HS-5 (cell line): ENCODE results near the gene ZNF555.
A peak's percentile ranks its signal among the peaks of the same experiment; 100 is the strongest.
"Not testable (repeated sequence)": the region's sequence is repeated elsewhere in the genome, so short reads cannot be mapped to it uniquely, and the experiment has no call there.

ENCODE experiments used
- DNase-seq: peaks from one replicate; pipeline ENCODE4 v3.0.0-alpha.2; 2012; ENCODE audit warnings: low read depth

The ZNF555 gene

DNA sequence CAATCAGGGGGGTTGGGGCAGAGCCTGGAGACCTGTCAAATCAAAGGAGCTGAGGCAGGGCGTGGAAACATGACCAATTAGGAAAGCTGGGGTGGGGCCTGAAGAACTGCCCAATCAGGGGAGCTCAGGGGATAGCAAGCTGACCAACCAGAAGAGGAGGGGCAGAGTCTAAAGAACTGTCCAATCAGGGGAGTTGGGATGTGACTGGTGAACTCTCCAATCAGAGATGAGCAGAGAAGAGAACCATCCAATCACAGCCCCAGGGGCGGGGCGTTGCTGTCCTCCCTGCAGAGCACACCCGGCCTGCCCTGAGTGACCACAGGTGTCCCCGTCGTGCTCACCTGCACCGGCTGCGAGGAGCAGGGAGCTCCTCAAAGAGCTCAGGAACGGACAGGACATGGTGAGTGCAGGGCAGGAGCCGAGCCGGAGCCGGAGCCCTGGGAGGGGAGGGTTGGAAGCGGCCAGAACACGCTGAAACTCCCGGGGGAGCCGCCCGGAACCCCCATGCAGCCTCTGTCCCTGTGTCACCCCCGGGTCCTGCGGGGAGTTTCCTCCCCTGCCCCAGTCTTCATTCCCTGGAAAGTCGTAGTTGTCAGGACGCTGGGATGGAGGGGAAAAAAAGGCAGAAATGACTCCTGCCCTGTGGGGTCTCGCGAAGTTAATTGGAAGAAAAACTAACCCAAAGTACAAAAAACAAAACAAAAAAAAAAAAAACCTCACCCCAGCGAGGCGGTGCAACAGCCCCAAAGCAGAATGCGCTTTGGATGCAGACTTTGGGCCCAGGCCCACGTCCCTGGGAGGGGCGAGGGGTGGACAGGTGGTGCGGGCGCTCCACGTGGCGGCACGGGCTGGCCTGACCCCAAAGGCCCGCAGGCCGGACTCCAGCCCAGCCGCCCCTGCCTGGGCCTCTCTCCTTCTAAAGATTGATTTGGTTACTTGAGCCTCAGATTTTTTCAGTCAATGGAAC lies 26.0 kb downstream of the ZNF555 start, which contains the start of gene ZNF556:
Gene ZNF556, plus strand, starts transcription at position 311 of the 967 bp plus-strand sequence. Its CDS starts 87 bp downstream, at position 398.
- peak; percentile 90 for DNase-seq

DNA sequence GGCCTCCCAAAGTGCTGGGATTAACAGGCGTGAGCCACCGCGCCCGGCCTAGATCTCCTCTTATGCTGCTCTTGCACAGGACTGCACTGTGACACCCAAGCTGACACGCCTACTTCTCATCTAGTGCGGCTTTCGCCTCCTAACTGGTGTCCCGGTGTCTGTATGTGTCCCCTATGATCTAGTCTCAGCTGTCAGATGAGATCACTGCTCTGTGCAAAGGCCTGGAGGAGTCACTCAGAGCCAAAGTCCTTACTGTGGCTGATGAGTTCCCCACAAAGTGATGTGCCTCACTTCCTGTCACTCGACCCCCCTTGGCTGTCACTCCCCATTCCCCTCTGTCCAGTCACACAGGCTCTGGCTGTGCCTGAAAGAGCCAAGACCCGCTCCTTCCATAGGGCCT lies 28.3 kb downstream of the ZNF555 start:
- no peak for DNase-seq

DNA sequence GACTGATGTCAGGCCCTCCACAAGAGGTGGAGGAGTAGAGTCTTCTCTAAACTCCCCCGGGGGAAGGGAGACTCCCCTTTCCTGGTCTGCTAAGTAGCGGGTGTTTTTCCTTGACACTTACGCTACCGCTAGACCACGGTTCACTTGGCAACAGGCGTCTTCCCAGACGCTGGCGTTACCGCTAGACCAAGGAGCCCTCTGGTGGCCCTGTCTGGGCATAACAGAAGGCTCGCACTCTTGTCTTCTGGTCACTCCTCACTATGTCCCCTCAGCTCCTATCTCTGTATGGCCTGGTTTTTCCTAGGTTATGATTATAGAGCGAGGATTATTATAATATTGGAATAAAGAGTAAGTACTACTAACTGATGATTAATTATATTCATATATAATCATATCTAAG lies 30.9 kb downstream of the ZNF555 start:
- not testable (repeated sequence) for DNase-seq

DNA sequence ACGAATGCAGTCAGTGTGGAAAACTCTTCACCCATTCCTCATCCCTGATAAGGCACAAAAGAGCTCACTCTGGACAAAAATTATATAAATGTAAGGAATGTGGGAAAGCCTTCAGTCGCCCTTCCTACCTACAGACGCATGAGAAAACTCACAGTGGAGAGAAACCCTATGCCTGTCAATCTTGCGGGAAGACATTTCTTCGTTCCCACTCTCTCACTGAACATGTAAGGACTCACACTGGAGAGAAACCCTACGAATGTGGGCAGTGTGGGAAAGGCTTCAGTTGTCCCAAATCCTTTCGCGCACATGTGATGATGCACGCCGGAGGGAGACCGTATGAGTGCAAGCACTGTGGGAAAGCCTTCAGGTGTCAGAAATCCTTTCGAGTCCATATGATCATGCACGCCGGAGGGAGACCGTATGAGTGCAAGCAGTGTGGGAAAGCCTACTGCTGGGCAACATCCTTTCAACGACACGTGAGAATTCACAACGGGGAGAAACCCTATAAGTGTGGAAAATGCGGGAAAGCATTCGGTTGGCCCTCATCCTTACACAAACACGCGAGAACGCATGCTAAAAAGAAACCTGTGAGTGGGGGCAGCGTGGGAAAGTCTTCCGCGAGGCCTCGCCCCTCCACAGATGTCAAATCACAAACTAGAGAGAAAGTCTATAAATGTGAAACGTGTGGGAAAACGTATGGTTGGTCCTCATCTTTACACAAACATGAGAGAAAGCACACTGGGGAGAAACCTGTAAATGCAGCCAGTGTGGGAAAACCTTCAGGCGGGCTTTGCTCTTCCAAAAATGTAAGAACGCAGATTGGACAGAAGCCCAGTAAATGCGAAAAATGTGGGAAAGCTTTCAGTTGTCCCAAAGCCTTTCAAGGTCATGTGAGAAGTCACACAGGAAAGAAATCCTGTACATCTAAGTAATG lies 36.4 kb downstream of the ZNF555 start:
- DNase-seq, result no peak

DNA sequence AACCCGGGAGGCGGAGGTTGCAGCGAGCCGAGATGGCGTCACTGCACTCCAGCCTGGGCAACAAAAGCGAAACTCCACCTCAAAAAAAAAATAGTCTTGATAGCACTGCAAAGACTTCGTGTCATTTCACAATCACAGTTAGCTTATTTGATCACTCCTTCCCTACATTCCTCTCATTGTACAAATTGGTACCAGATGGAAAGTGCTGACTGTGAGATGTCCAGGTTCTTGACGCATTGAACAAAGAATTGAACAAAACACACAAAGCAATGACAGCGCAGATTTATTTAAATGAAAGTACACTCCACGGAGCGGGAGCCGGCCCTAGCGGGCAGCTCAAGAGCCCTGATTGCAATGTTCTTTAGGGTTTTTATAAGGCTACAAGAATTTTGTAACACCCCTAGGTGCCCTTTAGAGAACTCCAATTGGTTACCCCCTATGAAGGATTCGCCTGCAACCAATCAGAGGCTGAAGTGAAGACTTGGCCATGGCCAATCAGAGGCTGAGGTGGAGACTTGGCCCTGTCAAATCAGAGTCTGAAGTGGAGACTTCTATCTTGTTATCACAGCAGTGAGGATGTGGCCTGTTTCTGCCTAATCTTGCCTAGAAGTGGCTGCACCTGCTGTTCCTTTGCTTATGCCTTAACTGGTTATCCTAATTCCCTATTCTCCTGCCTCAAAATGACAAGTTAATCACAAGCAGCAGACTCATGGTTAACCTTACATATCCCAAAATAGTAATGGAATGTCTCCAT lies 42.6 kb downstream of the ZNF555 start:
- no peak for DNase-seq

DNA sequence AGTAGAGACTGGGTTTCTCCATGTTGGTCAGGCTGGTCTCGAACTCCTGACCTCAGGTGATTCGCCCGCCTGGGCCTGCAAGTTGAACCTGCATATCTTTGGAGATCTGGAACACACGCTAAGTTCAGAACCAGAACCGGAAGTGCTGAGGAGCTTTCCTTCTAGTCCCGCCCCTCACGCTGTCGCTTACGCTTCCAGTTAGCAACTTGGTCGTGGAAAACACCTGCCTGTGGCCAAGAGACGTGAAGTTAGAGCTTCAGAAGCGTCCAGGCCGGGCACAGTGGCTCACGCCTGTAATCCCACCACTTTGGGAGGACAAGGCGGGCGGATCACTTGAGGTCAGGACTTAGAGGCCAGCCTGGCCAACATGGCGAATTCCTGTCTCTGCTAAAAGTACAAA lies 44.5 kb downstream of the ZNF555 start:
- no peak for DNase-seq

DNA sequence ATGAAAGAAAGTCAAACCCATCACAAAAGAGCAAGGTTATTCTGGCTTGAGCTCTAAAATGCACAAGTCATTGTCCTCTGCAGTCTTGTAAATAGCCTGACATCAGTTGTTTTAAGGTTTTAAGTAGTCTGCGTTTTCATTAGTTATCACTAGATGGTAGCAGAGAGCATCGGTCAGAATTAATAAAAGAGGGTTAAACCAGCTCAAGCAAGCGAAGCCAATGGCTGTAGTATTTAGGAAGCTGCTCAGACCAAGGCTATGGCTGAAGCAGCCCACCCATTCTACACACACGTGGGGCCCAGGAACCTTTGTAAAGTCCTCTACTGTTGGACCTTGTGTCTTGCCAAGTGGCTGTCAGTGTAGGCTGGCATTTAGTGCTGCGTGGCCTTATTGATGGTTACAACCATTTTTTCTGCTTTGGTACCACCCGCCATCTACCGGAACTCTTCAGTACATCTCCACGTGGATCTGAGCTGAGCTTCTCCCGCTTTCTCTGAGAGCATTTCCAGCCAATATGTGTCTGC lies 46.2 kb downstream of the ZNF555 start:
- peak; percentile 56 for DNase-seq

DNA sequence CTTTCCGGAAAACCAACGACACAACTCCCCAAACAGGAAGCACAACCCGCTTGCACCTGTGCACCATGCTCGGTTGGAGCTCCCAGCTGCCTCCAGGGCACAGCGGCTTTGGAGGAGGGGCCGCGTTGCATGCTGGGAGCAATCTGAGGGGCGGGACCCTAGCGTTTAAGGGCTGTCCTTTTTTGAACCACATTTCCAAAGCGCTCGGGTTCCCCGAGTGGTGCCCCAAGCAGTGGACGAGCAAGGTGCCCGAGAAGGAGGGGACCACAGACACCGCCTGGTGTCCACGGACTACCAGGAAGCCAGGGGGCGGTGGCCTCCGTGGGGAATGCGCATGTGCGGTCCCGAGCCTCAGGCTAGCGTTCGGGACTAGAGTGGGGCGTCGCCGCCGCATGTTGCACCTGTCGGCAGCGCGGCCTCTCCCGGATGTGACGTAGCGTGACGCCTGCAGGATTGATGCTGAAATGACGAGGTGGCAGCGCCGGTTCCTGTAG lies 47.5 kb downstream of the ZNF555 start:
- no peak for DNase-seq

DNA sequence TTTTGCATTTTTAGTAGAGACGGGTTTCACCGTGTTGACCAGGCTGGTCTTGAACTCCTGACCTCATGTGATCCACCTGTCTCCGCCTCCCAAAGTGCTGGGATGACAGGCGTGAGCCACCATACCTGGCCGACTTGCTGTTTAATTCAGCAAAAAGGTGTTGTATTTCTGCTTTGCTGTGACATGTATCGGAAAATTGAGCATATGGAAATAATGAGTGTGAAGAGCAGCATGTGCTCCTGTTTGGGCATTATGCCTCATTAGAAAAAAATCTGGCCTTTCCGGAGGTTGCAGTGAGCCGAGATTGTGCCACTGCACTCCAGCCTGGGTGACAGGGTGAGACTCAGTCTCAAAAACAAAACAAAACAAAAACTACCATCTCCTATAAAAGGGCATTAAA lies 49.3 kb downstream of the ZNF555 start:
- DNase-seq, result not testable (repeated sequence)

DNA sequence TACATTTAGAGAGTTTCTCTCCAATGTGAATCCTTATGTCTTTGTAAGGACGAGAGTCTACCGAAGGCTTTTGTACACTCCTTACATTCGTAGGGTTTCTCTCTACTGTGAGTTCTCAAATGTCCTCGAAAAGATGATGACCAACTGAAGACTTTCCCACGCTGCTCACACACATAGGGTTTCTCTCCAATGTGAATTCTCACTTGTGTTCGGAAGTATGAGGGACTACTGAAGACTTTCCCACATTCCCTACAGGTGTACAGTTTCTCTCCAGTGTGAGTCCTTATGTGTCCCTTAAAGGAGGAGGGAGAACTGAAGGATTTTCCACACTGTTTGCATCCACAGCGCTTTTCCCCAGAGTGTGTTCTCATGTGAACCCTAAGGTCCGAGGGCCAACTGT lies 55.4 kb downstream of the ZNF555 start:
- DNase-seq, result no peak

DNA sequence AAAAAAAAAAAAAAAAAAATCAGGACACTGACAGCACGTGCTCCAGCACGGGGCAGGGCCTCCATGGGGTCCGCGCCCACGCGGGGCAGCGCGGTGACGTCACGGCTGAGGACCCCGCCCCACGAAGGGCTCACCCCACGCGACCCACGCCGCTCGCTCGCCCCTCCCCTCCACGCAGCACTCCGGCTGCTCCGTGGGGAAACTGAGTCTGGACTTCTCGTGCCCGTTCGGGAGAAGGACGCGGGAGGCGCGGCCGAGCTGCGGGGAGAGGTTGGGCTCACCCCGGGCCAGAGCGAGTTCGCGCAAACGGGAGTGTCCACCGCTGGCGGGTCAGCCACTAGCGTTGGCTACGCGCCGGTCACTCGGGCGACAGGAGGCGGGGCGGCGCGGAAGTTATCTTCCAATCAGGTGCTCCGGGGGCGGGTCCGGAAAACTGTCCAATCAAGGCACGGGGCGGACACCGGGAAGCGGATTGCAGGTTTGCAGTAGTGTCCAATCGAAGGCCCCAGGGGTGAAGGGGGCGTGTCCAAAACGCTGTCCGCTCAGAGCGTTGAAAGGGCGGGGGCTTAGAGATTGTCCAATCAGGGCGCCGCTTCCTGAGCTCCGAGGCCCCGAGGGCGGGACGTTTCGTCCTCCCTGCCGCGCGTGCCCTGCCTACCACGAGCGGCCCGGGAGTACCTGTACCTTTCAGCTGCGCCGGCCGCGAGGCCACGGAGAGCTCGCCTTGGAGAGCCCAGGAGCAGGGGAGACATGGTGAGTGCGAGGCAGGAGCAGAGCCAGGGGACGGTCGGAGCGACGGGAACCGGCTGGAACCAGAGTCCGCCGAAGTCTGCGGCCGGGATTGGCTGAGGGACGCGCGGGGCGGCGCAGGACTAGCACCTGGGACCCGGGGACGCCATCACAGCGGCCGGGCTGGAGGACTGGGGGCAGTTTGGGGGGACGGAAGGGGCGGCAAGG lies 59.3 kb downstream of the ZNF555 start, which contains the start of gene ZNF57:
Gene ZNF57, plus strand, starts transcription at position 633 of the 957 bp plus-strand sequence. Its CDS starts 118 bp downstream, at position 751.
- DNase-seq, result peak; percentile 98

DNA sequence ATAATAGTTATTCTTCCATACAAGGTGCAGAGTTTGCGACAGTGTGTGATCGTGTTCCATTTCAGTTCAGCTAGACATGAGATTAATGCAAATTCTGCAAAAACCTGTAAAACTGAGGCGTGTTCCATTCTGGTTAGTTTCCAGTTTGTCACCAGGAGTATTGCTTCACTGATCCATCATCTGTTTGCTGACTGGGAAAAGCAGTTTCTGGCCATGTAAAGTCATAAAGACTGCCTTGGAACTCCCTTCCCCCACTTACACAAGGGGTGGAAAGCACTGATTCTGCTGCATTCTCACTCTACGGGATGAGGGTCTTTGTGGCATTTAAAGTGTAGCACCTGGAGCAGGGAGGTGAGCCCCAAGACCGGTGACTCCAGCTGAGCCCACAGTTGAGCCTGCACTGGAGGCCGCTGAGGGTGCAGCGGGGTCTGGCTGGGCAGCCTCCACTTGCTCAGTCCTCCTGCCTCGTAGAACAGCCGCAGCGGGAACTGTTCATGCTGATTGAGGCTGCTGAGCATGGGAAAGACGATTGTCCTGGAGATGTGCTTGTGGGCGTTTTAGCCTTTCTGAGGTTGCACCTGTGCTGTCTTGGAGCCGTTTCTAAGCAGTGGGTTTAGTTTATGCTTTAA lies 61.4 kb downstream of the ZNF555 start:
- DNase-seq, result no peak

DNA sequence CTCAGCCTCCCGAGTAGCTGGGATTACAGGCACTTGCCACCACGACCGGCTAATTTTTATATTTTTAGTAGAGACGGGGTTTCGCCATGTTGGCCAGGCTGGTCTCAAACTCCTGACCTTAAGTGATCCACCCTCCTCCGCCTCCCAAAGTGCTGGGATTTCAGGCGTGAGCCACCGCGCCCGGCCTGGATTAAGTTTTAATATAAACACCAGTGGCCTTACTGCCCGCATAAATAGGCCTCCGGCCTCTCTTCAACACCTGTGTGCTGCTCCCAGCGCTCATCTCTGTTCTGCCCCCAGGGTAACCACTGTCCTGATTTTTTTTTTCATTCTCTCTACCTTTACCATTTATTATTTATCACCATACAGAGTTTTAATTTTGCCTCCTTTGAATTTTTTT lies 62.1 kb downstream of the ZNF555 start:
- not testable (repeated sequence) for DNase-seq

DNA sequence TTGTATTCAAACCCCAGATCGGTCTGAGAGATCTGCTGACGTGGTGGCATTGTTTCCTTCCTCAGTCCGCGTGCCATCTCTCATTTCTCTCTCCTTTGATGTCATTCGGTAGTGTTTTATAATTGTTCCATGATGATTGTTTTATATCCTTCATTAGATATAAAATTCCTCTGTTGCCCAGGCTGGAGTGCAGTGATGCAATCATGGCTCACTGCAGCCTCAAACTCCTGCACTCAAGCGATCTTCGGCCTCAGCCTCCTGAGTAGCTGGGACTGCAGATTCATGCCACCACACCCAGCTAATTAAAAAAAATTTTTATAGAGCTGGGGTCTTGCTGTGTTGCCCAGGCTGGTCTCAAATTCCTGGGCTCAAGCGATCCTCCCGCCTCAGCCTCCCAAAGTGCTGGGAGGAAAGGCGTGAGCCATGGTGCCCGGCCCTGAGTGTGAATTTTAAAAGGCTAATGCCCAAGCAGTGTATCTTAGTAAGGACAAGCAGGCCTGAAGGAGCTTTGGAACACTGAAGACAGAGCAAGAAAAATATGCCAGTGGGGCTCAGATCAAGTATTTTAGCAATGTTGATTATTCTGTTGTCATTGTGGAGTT lies 64.7 kb downstream of the ZNF555 start:
- no peak for DNase-seq

DNA sequence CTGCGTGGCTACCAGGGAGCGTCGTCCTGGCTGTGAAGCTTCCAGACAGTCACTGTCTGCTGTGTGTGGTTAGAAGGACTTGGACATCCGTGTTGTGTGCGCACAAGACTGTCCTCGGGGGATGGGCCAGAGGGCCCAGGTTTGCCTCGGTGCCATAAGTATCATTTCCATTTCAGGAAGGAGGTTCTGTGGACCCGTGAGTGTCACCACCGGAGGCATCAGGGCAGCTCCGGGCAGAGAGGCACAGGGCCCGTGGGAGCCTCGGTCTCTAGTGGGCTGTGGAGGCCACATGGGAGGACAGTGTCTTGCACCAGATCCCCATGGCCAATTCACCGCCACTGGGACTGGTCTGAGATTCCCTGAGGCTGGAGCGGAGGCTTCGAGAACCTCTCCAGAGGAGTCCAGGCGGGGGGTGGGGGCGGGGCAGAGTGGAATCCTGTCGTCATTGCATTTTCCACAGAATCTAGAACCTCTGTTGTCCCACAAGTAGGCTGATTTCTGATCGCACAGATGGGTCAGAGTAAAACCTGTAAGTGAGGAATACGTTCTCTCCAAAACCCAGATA lies 65.4 kb downstream of the ZNF555 start:
- DNase-seq, result no peak
